ENCODE results near the gene PGPEP1. TPM values are rescaled to one million over a fixed set of nuclear protein-coding genes. Genes with fewer than 3 reads are reported as not detected.

PGPEP1 gene
- total and polyA plus RNA-seq, 10 of the 15 experiments (the other 5 are each of a cell fraction or from before 2014, with no cell fraction given): 13.8 to 39.4 (median 17.0) TPM

DNA sequence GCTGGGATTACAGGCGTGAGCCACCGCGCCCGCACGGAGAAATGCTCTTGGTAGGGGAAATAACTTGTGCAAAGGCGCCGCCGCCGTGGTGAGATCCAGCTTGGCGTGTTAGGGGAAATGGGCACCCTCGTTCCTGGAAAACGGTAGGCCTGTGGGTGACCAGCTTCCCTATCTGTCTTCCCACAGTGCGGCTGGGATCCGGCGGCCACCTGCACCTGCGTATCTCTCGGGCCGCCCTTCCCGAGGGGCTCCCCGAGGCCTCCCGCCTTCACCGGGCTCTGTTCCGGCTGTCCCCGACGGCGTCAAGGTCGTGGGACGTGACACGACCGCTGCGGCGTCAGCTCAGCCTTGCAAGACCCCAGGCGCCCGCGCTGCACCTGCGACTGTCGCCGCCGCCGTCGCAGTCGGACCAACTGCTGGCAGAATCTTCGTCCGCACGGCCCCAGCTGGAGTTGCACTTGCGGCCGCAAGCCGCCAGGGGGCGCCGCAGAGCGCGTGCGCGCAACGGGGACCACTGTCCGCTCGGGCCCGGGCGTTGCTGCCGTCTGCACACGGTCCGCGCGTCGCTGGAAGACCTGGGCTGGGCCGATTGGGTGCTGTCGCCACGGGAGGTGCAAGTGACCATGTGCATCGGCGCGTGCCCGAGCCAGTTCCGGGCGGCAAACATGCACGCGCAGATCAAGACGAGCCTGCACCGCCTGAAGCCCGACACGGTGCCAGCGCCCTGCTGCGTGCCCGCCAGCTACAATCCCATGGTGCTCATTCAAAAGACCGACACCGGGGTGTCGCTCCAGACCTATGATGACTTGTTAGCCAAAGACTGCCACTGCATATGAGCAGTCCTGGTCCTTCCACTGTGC, 47.9 kb downstream of the PGPEP1 start (continued):
- TF ChIP-seq, protein P1, sequence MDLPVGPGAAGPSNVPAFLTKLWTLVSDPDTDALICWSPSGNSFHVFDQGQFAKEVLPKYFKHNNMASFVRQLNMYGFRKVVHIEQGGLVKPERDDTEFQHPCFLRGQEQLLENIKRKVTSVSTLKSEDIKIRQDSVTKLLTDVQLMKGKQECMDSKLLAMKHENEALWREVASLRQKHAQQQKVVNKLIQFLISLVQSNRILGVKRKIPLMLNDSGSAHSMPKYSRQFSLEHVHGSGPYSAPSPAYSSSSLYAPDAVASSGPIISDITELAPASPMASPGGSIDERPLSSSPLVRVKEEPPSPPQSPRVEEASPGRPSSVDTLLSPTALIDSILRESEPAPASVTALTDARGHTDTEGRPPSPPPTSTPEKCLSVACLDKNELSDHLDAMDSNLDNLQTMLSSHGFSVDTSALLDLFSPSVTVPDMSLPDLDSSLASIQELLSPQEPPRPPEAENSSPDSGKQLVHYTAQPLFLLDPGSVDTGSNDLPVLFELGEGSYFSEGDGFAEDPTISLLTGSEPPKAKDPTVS (IDR thresholded peaks at IDR 0.05; ENCODE audit: low read depth, low read length): no peak
- no peak for TF ChIP-seq SMAD5 (IDR thresholded peaks at IDR 0.05; ENCODE audit: low read depth)

DNA sequence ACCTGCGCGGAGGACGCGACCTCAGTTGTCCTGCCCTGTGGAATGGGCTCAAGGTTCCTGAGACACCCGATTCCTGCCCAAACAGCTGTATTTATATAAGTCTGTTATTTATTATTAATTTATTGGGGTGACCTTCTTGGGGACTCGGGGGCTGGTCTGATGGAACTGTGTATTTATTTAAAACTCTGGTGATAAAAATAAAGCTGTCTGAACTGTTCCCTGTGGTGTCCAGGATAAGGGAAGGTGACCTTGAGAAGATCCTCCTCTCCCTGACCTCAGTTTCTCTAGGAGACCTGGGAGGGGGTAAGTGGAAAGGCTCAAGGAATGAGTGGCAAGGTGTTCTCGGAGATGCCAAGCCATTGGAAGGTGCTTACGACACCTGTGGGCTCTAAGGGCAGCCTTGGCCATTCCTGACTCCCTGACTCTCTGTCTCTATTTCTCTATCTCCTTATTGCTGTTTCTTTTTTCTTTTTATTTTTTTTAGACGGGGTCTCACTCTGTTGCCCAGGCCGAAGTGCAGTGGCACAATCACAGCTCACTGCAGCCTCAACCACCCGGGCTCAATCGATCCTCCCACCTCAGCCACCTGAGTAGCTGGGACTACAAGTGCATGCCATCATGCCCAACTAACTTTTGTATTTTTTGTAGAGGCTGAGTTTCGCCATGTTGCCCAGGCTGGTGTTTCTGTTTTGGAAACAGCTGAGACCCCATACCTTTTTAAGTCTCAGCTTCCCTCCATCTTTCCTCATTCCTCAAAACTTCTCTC, 48.7 kb downstream of the PGPEP1 start:
- POLR2A ChIA-PET: interaction anchor here (1.3 to 2.5 kb wide), 6 partner anchors 8 to 108 kb away, joined by 3 to 15 read pairs (median 5); partner anchors contain the start of genes JUND and LRRC25
- intact Hi-C loops (cut with micrococcal nuclease; ENCODE audit: unreplicated experiment) (loop anchor here (1.0 kb wide), 1 partner anchor 19 kb away; no protein-coding TSS in a partner anchor), in situ Hi-C loops (cut with MboI) (no loop called here)
- DNase-seq (ENCODE audit: low read depth, low spot score) (no peak), FAIRE-seq (no peak), ATAC-seq (no peak)
- 79% methylated on average over 13 of the region's 13 CpGs for WGBS (ENCODE audit: insufficient coverage, insufficient replicate concordance, low lambda C conversion rate, missing lambda C conversion rate)
- no peak overlapping the region for H3K4me3 ChIP-seq
- H3K4me1 ChIP-seq (ENCODE audit: control insufficient read depth, insufficient read depth, low read length): peaks cover 23% of the 10 kb centered on the region
- no peaks in the 10 kb centered on the region for H3K36me3 ChIP-seq (ENCODE audit: control insufficient read depth in 2 of 2, insufficient read depth in 2 of 2, low read length in 1 of 2)
- H4K20me1 ChIP-seq (ENCODE audit: control insufficient read depth, insufficient read depth): no peaks in the 10 kb centered on the region
- H2AFZ ChIP-seq (ENCODE audit: control insufficient read depth, low read depth, low read length): no peak overlapping the region; the same call in 1 of the 2 replicates
- no peaks in the 10 kb centered on the region; the same call in 2 of the 3 replicates for H3K9me3 ChIP-seq (replicated peaks; ENCODE audit: control insufficient read depth, insufficient read depth, low read length)
- H3K9ac ChIP-seq (ENCODE audit: control insufficient read depth, insufficient read depth, low read length): no peak overlapping the region
- CTCF ChIA-PET: interaction anchor here (0.8 to 9.4 kb wide), 20 partner anchors 9 to 178 kb away, joined by 3 to 144 read pairs (median 6); partner anchors contain the start of genes LRRC25 and SSBP4
- SMC1A ChIA-PET (ENCODE audit: uncharacterized antibody, unreplicated experiment): interaction anchor here (0.8 to 4.7 kb wide), 14 partner anchors 9 to 110 kb away, joined by 3 to 60 read pairs (median 4); partner anchors contain the start of genes LRRC25 and SSBP4
- no peaks in the 10 kb centered on the region for H3K79me2 ChIP-seq (ENCODE audit: control insufficient read depth, insufficient read depth, low read length)
- no TSS peak for BruUV-seq (replicated peaks)
- RAD21 ChIA-PET (ENCODE audit: unreplicated experiment): interaction anchor here (0.8 to 5.5 kb wide), 8 partner anchors 12 to 110 kb away, joined by 3 to 63 read pairs (median 4); partner anchors contain the start of gene SSBP4
- H3K4me2 ChIP-seq (ENCODE audit: control insufficient read depth, insufficient read depth): no peak overlapping the region
- peaks cover 0 to 3% of the 10 kb centered on the region in 2 experiments; a peak in 3 of 4 replicates for H3K27me3 ChIP-seq (replicated peaks in 1 of 2; ENCODE audit: control insufficient read depth in 2 of 2, insufficient read depth in 2 of 2, low read length in 1 of 2)
- no peak overlapping the region for H3K27ac ChIP-seq (ENCODE audit: control insufficient read depth, insufficient read depth)
- TF ChIP-seq BCL11A (IDR thresholded peaks at IDR 0.05; ENCODE audit: low read depth, low read length): no peak
- TF ChIP-seq NFIC (IDR thresholded peaks at IDR 0.05; ENCODE audit: low read depth, low read length): no peak
- TF ChIP-seq, protein P2, sequence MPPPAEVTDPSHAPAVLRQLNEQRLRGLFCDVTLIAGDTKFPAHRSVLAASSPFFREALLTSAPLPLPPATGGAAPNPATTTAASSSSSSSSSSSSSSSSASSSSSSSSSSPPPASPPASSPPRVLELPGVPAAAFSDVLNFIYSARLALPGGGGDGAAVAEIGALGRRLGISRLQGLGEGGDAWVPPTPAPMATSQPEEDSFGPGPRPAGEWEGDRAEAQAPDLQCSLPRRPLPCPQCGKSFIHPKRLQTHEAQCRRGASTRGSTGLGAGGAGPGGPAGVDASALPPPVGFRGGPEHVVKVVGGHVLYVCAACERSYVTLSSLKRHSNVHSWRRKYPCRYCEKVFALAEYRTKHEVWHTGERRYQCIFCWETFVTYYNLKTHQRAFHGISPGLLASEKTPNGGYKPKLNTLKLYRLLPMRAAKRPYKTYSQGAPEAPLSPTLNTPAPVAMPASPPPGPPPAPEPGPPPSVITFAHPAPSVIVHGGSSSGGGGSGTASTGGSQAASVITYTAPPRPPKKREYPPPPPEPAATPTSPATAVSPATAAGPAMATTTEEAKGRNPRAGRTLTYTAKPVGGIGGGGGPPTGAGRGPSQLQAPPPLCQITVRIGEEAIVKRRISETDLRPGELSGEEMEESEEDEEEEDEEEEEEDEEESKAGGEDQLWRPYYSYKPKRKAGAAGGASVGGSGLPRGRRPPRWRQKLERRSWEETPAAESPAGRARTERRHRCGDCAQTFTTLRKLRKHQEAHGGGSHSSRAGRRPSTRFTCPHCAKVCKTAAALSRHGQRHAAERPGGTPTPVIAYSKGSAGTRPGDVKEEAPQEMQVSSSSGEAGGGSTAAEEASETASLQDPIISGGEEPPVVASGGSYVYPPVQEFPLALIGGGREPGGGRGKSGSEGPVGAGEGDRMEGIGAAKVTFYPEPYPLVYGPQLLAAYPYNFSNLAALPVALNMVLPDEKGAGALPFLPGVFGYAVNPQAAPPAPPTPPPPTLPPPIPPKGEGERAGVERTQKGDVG (CRISPR knock-in tag; IDR thresholded peaks at IDR 0.05): no peak
- TF ChIP-seq RAD51 (IDR thresholded peaks at IDR 0.05): no peak
- no peak for TF ChIP-seq KAT2A (conservative IDR thresholded peaks at IDR 0.05; ENCODE audit: control insufficient read depth, low read depth, low read length)
- no peak for TF ChIP-seq STAT1 (conservative IDR thresholded peaks at IDR 0.05)
- TF ChIP-seq SMC3 (IDR thresholded peaks at IDR 0.05; ENCODE audit: borderline replicate concordance, low read length): no peak
- TF ChIP-seq RCOR1 (conservative IDR thresholded peaks at IDR 0.05; ENCODE audit: low read depth, low read length): no peak
- TF ChIP-seq, protein P3, sequence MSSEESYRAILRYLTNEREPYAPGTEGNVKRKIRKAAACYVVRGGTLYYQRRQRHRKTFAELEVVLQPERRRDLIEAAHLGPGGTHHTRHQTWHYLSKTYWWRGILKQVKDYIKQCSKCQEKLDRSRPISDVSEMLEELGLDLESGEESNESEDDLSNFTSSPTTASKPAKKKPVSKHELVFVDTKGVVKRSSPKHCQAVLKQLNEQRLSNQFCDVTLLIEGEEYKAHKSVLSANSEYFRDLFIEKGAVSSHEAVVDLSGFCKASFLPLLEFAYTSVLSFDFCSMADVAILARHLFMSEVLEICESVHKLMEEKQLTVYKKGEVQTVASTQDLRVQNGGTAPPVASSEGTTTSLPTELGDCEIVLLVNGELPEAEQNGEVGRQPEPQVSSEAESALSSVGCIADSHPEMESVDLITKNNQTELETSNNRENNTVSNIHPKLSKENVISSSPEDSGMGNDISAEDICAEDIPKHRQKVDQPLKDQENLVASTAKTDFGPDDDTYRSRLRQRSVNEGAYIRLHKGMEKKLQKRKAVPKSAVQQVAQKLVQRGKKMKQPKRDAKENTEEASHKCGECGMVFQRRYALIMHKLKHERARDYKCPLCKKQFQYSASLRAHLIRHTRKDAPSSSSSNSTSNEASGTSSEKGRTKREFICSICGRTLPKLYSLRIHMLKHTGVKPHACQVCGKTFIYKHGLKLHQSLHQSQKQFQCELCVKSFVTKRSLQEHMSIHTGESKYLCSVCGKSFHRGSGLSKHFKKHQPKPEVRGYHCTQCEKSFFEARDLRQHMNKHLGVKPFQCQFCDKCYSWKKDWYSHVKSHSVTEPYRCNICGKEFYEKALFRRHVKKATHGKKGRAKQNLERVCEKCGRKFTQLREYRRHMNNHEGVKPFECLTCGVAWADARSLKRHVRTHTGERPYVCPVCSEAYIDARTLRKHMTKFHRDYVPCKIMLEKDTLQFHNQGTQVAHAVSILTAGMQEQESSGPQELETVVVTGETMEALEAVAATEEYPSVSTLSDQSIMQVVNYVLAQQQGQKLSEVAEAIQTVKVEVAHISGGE (CRISPR knock-in tag; IDR thresholded peaks at IDR 0.05): no peak
